HEK293 (cell line): Measurements from ENCODE around the gene COIL.
A peak's percentile ranks its signal among the peaks of the same experiment; 100 is the strongest.

ENCODE experiments used
- CTCF ChIA-PET: fragments of 350-600 bp; formaldehyde crosslinking; extraction: SDS; loops from one replicate; lab custom pipeline; 2021; ENCODE audit warnings: antibody characterized with exemption; lab: Yijun Ruan, JAX
- POLR2A ChIA-PET: fragments of 300-600 bp; formaldehyde crosslinking; extraction: SDS; loops from one replicate; lab custom pipeline; 2020; ENCODE audit warnings: antibody characterized with exemption, inconsistent platforms; lab: Yijun Ruan, JAX
- H3K27ac ChIP-seq: fragments of 200-500 bp; sonication (Bioruptor generic); 2 replicates; pipeline ENCODE4 v1.5.1; 2014; ENCODE audit warnings: low read depth, low read length, control low read depth, inconsistent platforms; ENCODE audit errors: extremely low read depth
- H3K36me3 ChIP-seq, 2 experiments: fragments of 200-500 bp in 1 of 2; sonication (Bioruptor generic) in 1 of 2; 1 replicate in 1 of 2; 2 replicates in 1 of 2; pipeline ENCODE4 v1.5.1; 2014 to 2017; ENCODE audit warnings: inconsistent platforms in 2 of 2, low read length in 2 of 2; ENCODE audit not compliant: control insufficient read depth in 2 of 2, insufficient read depth in 1 of 2
- H3K4me1 ChIP-seq: fragments of 200-500 bp; sonication (Bioruptor generic); 2 replicates; pipeline ENCODE4 v1.5.1; 2014; ENCODE audit warnings: mild to moderate bottlenecking, low read length, inconsistent platforms; ENCODE audit not compliant: control insufficient read depth, insufficient read depth
- H3K4me3 ChIP-seq: 2 replicates; pipeline ENCODE4 v1.5.1; 2011; ENCODE audit warnings: low read depth, mild to moderate bottlenecking, control low read depth, low read length, moderate library complexity
- H3K9me3 ChIP-seq: fragments of 200-500 bp; sonication (Bioruptor generic); 2 replicates; pipeline ENCODE4 v1.5.1; 2014; ENCODE audit warnings: low read depth, low read length, inconsistent platforms; ENCODE audit not compliant: control insufficient read depth, insufficient read depth
- EGR2 ChIP-seq: fragments of 450-650 bp; formaldehyde crosslinking; IDR thresholded peaks from 2 replicates; pipeline ENCODE4 v1.5.1; 2016; ENCODE audit warnings: low read depth, missing biosample characterization, missing genetic modification characterization
- ZIC2 ChIP-seq: fragments of 450-650 bp; formaldehyde crosslinking; IDR thresholded peaks from 2 replicates; pipeline ENCODE4 v1.5.1; 2016; ENCODE audit warnings: missing biosample characterization, missing genetic modification characterization
- ZNF416 ChIP-seq: fragments of 450-650 bp; formaldehyde crosslinking; IDR thresholded peaks from 2 replicates; pipeline ENCODE4 v1.5.1; 2016; ENCODE audit warnings: missing biosample characterization, missing genetic modification characterization
- ZNF510 ChIP-seq: fragments of 450-650 bp; formaldehyde crosslinking; IDR thresholded peaks from 2 replicates; pipeline ENCODE4 v1.5.1; 2018; ENCODE audit warnings: mild to moderate bottlenecking, missing genetic modification characterization, missing biosample characterization; ENCODE audit not compliant: insufficient replicate concordance
- ZNF626 ChIP-seq: fragments of 450-650 bp; sonication (Bioruptor Pico); formaldehyde crosslinking; IDR thresholded peaks from 2 replicates; pipeline ENCODE4 v1.5.1; 2018; ENCODE audit warnings: missing biosample characterization, missing genetic modification characterization, inconsistent platforms
- ZNF670 ChIP-seq: fragments of 450-650 bp; formaldehyde crosslinking; IDR thresholded peaks from 2 replicates; pipeline ENCODE4 v1.5.1; 2016; ENCODE audit warnings: missing biosample characterization, missing genetic modification characterization, low read depth
- ZNF747 ChIP-seq: fragments of 450-650 bp; formaldehyde crosslinking; IDR thresholded peaks from 2 replicates; pipeline ENCODE4 v1.5.1; 2016; ENCODE audit warnings: missing biosample characterization, missing genetic modification characterization
- ZNF768 ChIP-seq: fragments of 450-650 bp; formaldehyde crosslinking; IDR thresholded peaks from 2 replicates; pipeline ENCODE4 v1.5.1; 2018; ENCODE audit warnings: missing biosample characterization, mild to moderate bottlenecking, missing genetic modification characterization
- TF ChIP-seq, protein P1 (sequence below): fragments of 450-650 bp; formaldehyde crosslinking; IDR thresholded peaks from 2 replicates; pipeline ENCODE4 v1.5.1; 2016; ENCODE audit warnings: missing biosample characterization, missing genetic modification characterization
- TF ChIP-seq, protein P2 (sequence below): fragments of 450-650 bp; formaldehyde crosslinking; IDR thresholded peaks from 2 replicates; pipeline ENCODE4 v1.5.1; 2016; ENCODE audit warnings: missing biosample characterization, missing genetic modification characterization
- TF ChIP-seq, protein P3 (sequence below): fragments of 450-650 bp; formaldehyde crosslinking; IDR thresholded peaks from 2 replicates; pipeline ENCODE4 v1.5.1; 2017; ENCODE audit warnings: missing biosample characterization, missing genetic modification characterization
- TF ChIP-seq, protein P4 (sequence below): fragments of 450-650 bp; formaldehyde crosslinking; IDR thresholded peaks from 2 replicates; pipeline ENCODE4 v1.5.1; 2016; ENCODE audit warnings: missing biosample characterization, missing genetic modification characterization
- TF ChIP-seq, protein P5 (sequence below): fragments of 450-650 bp; formaldehyde crosslinking; IDR thresholded peaks from 2 replicates; pipeline ENCODE4 v1.5.1; 2017; ENCODE audit warnings: missing biosample characterization, missing genetic modification characterization
- TF ChIP-seq, protein P6 (sequence below): fragments of 450-650 bp; formaldehyde crosslinking; IDR thresholded peaks from 2 replicates; pipeline ENCODE4 v1.5.1; 2016; ENCODE audit warnings: missing biosample characterization, missing genetic modification characterization

The COIL gene

DNA sequence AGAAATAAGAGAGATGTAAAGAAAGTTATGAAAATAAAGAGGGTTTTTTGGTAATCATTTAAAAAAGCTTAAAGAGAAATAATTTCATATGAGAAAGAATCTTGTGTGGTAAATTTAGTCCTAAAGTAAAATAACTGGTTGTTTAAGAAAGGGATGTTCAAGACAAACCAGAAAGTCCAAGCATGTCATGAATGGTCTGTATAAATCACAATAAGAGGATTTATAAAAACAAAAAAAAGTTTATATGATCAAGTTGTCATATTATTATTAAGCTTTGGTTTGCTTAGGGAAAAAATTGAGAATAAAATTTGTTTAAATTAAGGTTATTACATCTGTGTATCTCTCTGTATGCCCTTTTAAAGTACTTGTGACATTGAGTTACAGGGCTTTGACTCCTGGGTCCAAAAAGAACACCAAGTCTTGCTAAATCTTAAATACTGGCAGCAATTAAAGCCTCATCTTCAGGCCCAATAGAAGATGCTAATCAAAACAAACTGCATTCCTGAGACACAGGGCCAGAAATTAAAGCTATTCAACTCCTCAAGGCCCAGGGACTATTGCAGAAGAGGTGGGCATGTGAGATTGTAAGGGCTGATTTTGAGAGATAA, 31.4 kb downstream of the COIL start (continued):
- TF ChIP-seq, protein P1, sequence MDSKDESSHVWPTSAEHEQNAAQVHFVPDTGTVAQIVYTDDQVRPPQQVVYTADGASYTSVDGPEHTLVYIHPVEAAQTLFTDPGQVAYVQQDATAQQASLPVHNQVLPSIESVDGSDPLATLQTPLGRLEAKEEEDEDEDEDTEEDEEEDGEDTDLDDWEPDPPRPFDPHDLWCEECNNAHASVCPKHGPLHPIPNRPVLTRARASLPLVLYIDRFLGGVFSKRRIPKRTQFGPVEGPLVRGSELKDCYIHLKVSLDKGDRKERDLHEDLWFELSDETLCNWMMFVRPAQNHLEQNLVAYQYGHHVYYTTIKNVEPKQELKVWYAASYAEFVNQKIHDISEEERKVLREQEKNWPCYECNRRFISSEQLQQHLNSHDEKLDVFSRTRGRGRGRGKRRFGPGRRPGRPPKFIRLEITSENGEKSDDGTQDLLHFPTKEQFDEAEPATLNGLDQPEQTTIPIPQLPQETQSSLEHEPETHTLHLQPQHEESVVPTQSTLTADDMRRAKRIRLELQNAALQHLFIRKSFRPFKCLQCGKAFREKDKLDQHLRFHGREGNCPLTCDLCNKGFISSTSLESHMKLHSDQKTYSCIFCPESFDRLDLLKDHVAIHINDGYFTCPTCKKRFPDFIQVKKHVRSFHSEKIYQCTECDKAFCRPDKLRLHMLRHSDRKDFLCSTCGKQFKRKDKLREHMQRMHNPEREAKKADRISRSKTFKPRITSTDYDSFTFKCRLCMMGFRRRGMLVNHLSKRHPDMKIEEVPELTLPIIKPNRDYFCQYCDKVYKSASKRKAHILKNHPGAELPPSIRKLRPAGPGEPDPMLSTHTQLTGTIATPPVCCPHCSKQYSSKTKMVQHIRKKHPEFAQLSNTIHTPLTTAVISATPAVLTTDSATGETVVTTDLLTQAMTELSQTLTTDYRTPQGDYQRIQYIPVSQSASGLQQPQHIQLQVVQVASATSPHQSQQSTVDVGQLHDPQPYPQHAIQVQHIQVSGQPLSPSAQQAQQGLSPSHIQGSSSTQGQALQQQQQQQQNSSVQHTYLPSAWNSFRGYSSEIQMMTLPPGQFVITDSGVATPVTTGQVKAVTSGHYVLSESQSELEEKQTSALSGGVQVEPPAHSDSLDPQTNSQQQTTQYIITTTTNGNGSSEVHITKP (tag by site-specific recombination): no peak
- TF ChIP-seq ZNF768 (tag by site-specific recombination): no peak
- TF ChIP-seq ZNF626 (tag by site-specific recombination): 0 out of 2 replicates have a peak, but pooled peaks have one; percentile 35
- TF ChIP-seq, protein P2, sequence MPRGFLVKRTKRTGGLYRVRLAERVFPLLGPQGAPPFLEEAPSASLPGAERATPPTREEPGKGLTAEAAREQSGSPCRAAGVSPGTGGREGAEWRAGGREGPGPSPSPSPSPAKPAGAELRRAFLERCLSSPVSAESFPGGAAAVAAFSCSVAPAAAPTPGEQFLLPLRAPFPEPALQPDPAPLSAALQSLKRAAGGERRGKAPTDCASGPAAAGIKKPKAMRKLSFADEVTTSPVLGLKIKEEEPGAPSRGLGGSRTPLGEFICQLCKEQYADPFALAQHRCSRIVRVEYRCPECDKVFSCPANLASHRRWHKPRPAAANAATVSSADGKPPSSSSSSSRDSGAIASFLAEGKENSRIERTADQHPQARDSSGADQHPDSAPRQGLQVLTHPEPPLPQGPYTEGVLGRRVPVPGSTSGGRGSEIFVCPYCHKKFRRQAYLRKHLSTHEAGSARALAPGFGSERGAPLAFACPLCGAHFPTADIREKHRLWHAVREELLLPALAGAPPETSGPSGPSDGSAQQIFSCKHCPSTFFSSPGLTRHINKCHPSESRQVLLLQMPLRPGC (tag by site-specific recombination): no peak
- peak; percentile 24 for TF ChIP-seq ZNF510 (tag by site-specific recombination)
- TF ChIP-seq, protein P3, sequence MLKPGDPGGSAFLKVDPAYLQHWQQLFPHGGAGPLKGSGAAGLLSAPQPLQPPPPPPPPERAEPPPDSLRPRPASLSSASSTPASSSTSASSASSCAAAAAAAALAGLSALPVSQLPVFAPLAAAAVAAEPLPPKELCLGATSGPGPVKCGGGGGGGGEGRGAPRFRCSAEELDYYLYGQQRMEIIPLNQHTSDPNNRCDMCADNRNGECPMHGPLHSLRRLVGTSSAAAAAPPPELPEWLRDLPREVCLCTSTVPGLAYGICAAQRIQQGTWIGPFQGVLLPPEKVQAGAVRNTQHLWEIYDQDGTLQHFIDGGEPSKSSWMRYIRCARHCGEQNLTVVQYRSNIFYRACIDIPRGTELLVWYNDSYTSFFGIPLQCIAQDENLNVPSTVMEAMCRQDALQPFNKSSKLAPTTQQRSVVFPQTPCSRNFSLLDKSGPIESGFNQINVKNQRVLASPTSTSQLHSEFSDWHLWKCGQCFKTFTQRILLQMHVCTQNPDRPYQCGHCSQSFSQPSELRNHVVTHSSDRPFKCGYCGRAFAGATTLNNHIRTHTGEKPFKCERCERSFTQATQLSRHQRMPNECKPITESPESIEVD (tag by site-specific recombination): no peak
- TF ChIP-seq, protein P4, sequence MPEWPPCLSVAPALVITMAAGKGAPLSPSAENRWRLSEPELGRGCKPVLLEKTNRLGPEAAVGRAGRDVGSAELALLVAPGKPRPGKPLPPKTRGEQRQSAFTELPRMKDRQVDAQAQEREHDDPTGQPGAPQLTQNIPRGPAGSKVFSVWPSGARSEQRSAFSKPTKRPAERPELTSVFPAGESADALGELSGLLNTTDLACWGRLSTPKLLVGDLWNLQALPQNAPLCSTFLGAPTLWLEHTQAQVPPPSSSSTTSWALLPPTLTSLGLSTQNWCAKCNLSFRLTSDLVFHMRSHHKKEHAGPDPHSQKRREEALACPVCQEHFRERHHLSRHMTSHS (tag by site-specific recombination): no peak
- TF ChIP-seq ZNF747 (tag by site-specific recombination): no peak
- no peak for TF ChIP-seq ZIC2 (tag by site-specific recombination)
- TF ChIP-seq, protein P5, sequence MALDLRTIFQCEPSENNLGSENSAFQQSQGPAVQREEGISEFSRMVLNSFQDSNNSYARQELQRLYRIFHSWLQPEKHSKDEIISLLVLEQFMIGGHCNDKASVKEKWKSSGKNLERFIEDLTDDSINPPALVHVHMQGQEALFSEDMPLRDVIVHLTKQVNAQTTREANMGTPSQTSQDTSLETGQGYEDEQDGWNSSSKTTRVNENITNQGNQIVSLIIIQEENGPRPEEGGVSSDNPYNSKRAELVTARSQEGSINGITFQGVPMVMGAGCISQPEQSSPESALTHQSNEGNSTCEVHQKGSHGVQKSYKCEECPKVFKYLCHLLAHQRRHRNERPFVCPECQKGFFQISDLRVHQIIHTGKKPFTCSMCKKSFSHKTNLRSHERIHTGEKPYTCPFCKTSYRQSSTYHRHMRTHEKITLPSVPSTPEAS: no peak
- TF ChIP-seq, protein P6, sequence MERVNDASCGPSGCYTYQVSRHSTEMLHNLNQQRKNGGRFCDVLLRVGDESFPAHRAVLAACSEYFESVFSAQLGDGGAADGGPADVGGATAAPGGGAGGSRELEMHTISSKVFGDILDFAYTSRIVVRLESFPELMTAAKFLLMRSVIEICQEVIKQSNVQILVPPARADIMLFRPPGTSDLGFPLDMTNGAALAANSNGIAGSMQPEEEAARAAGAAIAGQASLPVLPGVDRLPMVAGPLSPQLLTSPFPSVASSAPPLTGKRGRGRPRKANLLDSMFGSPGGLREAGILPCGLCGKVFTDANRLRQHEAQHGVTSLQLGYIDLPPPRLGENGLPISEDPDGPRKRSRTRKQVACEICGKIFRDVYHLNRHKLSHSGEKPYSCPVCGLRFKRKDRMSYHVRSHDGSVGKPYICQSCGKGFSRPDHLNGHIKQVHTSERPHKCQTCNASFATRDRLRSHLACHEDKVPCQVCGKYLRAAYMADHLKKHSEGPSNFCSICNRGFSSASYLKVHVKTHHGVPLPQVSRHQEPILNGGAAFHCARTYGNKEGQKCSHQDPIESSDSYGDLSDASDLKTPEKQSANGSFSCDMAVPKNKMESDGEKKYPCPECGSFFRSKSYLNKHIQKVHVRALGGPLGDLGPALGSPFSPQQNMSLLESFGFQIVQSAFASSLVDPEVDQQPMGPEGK (tag by site-specific recombination): no peak

DNA sequence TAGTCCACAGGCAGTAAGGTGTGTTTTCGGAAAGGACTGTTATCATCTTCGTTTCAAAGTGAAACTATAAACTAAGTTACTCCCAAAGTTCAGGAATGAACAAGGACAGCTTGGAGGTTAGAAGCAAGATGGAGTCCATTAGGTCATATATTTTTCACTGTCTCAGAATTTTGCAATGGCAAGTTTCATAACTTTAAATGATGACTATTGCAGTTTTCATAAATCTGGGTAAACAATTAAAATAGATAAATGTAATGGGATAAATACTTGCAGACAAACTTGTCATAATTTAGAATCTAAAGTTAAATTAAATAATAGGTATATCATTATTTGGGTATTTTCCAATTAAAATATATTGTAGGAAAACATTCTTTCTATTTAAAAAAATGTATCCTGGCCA, 32.3 kb downstream of the COIL start:
- TF ChIP-seq ZNF670 (tag by site-specific recombination) (no peak), ZNF416 (tag by site-specific recombination) (no peak), EGR2 (no peak)
- ChIA-PET POLR2A (interaction anchor here (1.0 kb wide), 1 partner anchor 15 kb away, joined by 3 read pairs; the partner anchor contains the start of gene TRIM25), CTCF (interaction anchor here (1.0 kb wide), 1 partner anchor 18 kb away, joined by 9 read pairs; no protein-coding TSS in a partner anchor)
- Histone ChIP-seq H3K4me3 (no peak overlapping the region), H3K9me3 (no peaks in the 10 kb centered on the region), H3K36me3 (no peaks in the 10 kb centered on the region), H3K27ac (no peak overlapping the region), H3K4me1 (no peaks in the 10 kb centered on the region)
